ENCODE results near the gene ITCH.
"Not testable (repeated sequence)": the region's sequence is repeated elsewhere in the genome, so short reads cannot be mapped to it uniquely, and the experiment has no call there.

The ITCH gene

DNA sequence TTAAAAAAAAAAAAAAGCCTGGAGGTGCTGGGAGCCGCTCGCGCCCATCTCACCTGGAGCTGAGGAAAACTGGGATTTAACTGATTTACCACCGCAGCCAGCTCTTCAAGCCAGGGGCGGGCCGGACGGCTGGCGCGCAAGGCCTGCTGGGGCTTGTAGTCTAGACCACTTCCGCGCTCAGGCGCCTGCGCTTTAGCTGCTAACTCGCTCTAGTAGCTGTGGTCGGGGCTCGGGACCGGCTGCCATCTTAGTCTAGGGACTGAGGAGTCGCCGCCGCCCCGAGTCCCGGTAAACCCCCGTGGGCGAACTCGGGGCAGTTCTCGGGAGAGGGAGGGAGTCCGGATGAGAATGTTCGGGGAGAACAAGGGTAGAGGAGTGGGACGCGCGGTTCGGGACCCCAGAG lies at the start of gene ITCH:
TSS of gene ITCH (plus strand) at position 212 of the 403 bp plus-strand sequence. CDS start 30,539 bp downstream, outside the sequence.
- DNase-seq (ENCODE audit: low spot score): peak; percentile 95

DNA sequence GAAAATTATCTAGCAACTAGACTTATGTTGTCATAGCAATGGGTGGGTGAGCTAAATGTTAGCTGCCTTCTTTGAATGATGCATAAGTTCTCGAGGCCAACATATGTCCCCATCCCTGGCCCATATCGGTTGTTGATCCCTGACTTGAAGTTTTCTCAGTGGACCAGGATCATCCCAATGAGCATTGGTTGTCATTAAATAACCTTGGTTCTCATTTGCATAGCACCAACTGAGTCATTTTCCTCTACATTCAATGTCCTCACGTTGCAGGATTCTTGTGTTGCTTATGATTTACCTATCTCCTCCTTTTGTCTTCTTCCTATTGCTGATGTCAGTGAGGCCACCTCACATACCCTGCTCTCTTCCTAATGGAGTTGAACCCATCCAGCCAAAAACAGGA lies 47.8 kb upstream of the ITCH start:
- DNase-seq (ENCODE audit: low spot score): no peak

DNA sequence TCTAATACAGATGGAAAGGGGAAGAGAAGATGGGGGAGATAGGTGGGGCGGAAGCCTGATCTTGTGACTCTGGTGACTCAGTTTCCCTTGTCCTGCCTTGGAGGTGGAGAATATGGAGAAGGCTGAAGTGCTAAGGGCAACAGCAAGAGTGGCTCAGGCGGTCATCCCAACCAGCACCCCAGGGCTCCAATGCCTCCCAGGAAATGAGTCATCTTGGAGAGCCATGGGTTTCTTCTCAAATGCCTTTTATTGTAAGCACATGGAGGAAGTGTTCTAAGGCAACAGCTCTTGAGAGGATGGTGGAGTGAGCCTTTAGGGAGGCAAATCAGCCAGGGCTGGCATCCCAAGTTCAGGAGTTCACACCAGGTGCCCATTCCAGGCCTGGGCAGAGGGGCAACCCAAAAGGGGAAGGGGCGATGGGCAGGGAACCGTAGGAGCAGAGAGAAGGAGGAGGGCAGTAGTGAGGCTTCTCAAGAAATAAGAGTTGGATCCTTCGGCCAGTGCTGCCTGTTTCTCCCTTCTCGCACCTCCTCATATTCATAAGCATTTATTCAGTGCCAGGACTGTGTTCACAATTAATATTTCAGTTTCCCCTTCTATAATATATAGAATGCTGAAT lies 46.8 kb upstream of the ITCH start:
- no peak for DNase-seq (ENCODE audit: low spot score)

DNA sequence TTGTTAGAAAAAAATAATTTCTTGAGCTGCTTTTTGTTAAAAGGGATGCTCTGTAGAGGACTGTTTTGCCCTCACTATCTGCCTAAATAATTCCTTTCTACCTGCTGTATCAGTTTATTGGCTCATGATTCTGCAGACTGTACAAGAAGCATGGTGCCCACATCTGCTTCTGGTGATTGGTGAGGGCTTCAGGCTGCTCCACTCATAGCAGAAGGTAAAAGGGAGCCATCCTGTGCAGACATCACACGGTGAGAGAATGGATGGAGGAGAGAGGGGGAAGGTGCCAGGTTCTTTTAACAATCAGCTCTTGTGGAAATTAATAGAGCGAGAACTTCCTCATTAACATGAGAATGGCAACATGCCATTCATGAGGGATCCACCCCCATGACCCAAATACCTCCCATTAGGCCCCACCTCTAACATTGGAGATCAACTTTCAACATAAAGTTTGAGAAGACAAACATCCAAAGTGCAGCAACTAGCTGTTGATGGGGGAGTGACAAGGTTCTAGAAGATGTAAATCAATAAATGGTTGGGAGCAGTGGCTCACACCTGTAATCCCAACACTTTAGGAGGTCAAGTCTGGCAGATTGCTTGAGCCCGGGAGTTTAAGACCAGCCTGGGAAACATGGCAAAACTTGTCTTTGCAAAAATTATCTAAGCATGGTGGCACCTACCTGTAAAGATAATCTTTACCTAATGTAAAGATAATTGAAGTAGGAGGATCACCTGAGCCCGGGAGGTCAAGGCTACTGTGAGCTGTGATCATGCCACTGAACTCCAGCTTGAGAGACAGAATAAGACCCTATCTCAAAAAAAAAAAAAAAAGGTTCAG lies 44.2 kb upstream of the ITCH start:
- no peak for DNase-seq (ENCODE audit: low spot score)

DNA sequence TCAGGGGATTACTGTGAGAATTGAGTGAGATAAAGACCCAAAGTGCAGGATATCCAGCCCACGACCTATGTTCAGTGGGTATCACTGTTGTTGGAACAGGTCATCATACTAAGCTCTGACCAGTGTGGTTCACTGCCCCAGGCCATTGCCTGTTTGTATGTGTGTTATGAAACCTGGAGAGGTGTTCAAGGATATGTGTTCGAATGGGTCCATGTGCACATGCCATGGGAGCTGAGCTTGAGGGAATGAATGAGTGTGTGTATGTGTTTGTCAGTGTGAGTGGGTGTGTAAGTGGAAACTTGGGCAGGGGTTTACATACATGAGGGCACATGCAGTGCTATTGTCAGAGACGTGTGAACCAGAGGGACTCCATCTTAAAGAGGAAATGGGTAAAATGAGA lies 42.2 kb upstream of the ITCH start:
- DNase-seq (ENCODE audit: low spot score): no peak

DNA sequence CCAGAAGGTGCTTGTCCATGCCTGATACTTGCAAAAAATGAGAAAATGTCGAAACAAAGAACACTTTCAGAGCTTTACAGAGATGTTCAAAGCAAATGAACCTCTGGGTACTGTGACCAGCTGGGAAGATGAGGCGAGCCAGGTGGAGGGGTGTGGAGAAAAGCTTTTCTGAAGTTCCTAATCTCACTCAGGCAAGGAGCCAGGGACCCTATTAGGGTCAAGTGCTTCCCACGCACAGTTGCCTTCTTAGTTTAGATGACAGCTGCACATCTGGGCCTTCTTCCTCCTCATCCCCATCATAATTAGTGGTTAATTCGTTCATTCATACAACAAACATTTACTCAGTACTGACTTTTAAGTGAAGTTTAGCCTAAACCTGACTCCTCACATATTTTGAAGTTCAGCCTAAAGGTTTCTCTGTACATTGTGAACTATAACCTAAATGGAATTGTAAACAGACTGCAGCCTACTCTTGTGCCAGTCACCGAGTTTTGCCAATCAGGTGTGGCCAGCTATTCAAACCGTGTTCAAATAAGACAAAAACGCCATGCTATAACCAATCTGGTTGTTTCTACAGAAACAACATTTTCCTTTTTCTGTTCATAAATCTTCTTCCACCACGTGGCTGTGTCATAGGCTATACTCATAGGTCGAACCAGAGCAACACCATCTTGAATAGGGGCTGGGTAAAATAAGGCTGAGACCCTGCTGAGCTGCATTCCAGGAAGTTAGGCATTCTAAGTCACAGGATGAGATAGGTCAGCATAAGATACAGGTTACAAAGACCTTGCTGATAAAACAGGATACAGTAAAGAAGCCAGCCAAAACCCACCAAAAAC lies 40.6 kb upstream of the ITCH start:
- no peak for DNase-seq (ENCODE audit: low spot score)

DNA sequence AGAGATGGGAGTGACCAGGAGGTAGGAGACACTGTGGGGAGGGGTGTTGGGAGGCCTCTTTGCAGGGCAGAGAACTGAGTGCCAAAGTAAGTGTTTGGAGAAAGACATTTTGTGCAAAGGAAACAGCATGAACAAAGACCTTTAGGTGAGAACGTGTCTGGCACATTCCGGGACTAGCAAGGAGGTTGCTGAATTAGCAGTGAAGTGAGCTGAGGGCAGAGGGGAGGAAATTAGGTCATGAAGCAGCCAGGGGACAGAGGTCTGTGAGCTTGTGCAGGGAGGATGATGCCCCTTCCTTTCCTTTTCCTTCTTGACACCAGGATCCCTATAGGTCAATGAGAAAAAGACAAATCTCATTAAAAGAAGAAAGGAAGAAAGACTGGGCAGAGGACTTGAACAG lies 38.5 kb upstream of the ITCH start:
- DNase-seq (ENCODE audit: low spot score): no peak

DNA sequence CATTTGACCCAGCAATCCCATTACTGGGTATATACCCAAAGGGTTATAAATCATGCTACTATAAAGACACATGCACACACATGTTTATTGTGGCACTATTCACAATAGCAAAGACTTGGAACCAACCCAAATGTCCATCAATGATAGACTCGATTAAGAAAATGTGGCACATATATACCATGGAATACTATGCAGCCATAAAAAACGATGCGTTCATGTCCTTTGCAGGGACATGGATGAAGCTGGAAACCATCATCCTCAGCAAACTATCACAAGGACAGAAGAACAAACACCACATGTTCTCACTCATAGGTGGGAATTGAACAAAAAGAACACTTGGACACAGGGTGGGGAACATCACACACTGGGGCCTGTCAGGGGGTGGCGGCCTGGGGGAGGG lies 34.9 kb upstream of the ITCH start:
- DNase-seq (ENCODE audit: low spot score): not testable (repeated sequence)

DNA sequence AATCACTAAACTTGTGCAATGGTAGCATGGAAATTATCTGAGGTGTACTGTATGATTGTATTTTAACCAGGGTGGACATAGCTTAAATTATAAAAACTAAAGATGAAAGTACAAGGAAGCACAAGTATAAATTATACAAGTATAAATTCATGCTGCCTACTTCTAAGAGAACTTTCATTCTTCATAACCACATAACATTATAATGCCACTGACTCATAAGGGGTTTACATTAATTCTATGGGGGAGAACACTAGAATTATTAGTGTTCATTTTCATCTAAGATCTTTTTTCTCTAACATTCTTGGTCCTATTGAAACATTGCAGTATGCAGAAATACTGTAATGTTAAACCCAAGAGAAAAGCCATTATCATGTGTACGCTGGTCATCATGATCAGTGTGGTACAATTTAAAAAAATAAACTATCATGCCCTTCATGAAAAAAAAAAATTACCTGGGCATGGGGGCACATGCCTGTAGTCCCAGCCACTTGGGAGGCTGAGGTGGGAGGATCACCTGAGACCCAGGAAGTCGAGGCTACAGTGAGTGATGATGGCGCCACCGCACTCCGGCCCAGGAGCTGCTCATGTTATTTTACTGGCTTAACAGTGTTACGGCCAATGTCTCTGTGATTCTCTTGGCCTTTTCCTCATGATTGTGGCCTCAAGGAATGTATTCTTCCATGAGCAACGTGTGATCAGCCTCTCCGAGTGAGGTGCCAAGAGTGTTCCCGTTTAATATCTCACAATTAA lies 34.0 kb upstream of the ITCH start:
- DNase-seq (ENCODE audit: low spot score): no peak

DNA sequence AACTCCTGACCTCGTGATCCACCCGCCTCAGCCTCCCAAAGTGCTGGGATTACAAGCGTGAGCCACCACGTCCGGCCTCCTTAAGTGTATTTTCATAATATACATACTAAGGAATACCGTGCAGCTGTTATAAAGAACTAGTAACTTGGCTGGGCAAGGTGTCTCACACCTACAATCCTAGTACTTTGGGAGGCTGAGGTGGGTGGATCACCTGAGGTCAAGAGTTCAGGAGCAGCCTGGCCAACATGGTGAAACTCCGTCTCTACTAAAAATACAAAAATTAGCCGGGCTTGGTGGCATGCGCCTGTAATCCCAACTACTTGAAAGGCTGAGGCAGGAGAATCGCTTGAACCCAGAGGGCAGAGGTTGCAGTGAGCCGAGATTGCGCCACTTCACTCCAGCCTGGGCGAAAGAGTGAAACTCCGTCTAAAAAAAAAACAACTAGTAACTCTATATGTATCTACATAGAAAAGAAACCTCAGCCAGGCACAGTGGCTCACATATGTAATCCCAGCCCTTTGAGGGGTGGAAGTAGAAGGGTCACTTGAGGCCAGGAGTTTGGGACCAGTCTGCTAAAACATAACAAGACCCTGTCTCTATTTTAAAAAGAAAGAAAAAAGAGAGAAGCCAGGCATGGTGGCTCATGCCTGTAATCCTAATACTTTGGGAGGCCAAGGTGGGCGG lies 32.1 kb upstream of the ITCH start:
- not testable (repeated sequence) for DNase-seq (ENCODE audit: low spot score)

DNA sequence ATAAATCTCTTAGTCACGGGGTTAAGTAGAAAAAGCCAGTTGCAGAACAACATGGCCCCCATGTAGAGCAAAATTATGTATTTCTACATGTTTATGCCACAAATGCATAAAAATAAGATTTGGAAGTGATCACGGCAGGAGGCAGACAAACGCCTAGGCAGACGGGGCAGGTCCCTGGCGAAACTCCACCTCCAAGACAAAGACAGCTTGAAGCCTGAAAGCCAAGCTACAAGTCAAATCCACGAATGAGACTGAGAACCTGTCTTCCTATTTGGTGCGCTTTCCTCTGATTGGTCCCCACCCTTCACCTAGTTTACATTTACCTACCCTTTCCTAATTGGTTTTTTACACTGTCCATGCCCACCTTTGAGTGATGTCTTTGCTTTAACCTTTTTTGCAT lies 31.2 kb upstream of the ITCH start:
- DNase-seq (ENCODE audit: low spot score): no peak

DNA sequence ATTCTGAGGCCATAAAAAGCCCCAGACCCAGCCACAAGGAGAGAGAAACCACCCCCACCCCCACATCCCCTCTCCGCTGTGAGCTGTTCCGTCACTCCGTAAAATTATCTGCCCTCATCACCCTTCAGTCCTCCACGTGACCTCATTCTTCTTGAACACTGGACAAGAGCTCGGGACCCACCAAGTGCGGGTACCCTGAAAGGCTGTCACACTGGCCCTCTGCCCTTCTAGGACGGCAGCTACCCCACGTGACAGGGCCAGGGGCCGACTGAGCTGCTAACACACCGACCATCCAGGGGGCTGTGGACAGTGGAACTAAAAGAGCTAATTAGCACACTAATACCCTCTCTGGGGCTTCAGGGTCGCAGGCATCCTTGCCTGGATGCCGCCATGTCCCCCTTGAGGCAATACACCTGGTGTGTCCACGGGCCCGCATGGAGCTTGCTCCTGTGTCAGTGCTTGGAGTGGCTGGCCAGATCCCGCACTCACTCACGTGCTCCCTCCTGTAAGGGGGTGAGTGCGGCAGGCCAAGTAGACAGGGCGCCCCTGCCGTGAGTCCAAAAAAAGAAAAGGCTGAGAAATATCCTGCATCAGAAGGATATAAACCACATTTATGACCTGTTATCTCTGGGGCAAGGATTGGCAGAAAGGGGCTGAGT lies 30.7 kb upstream of the ITCH start:
- DNase-seq (ENCODE audit: low spot score): no peak

DNA sequence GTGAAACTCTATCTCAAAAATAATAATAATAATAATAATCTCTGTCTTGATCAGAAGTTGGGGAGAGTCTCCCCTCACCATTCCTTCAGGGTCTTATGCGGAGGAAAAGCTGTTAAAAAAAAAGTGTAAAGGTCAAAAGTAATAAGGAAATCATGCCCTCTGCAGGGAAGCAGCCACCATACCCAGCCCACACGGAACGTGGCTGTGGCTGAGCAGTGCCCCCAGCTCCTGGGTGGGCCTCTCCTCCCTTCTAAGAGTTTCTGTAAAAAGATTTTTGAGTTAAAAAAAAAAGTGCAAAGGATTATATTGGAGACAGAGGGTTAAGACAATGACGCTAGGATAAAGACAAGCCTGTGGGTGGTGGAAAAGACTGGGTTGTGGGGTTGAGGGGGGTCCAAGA lies 29.3 kb upstream of the ITCH start:
- no peak for DNase-seq (ENCODE audit: low spot score)

DNA sequence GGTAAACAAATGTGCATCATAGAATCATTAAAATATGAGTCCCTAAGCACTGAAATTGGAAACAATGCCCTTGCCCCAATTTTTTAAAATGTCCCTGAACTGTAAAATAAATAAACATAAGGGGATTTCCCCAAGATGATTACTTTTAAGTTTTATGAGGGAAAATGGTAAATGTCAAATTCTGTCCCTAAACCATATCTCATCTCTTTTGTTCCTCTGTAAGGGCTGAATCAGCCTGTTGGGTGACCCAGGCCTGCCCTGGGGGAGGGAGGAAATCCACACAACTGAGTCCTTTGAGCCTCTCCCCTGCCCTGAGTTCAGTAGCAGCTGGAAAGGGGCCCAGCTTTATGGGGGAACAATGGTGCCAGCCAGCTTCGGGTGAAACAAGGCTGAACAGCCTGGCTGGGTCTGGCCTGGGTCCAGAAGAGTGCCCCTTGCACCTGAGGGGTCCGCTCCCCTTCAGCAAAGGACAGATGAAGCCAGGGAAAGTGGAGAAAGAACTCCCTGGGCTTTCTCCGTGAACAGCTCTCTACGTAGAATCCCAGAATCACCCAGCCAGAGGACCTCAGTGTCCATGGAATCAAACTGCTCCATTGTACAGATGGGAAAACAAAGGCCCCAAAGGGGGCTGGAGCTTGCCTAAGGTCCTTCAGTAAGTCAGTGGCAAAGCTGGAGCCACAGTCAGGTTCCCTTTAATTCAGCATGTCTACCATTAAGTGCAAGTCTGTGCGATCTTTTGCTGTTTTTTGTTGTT lies 28.2 kb upstream of the ITCH start:
- no peak for DNase-seq (ENCODE audit: low spot score)

DNA sequence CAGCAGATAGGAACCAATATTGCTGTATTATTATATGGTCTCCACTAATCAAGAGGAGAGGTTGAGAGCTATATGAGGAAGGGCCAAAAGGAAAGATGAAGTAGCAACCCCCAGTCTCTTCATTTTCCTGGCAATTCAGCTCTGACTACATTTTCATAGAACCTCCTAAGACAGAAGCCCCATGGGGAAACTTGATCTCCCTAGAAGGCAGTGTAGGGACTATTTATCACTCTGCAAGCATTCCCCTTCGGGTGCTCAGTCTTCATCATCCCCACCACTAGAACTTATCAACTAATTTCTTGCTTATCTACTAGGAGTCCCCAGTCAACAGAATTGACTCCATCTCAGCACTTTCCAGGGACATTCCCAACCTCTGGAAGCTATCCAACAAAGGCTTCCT lies 25.5 kb upstream of the ITCH start:
- no peak for DNase-seq (ENCODE audit: low spot score)

DNA sequence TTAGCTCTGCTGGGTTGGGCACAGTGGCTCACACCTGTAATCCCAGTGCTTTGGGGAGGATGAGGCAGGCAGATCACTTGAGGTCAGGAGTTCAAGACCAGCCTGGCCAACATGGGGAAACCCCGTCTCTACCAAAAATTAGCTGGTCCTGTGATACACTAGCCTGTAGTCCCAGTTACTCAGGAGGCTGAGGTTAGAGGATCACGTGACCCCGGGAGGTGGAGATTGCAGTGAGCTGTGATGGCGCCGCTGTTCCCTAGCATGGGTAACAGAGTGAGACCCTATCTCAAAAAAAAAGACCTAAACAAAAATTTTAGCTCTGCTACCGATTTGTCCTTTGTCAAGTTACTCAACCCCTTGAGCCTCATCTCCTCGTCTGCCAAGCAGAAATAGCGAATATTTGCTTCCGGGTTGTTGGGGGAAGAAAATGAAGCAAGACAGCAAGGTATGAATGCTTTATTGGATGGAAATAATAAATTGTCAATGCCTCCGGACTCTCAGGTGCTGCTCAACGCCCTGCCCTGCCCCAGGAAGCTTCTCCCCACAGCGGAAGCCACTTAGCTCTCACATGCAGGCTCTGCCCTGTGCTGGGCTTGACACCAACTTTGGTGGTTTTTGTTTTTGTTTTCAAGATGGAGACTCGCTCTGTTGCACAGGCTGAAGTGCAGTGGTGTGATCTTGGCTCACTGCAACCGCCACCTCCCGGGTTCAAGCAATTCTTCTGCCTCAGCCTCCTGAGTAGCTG lies 24.9 kb upstream of the ITCH start:
- DNase-seq (ENCODE audit: low spot score): no peak

DNA sequence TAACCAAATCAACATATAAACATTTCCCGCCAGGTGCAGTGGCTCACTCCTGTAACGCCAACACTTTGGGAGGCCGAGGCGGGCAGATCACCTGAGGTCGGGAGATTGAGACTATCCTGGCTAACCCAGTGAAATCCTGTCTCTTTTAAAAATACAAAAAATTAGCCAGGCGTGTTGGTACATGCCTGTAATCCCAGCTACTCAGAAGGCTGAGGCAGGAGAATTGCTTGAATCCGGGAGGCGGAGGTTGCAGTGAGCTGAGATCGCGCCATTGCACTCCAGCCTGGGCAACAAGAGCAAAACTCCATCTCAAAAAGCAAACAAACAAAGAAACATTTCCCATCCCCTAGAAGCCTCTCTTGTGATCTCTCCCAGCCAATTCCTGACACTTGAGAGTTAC lies 22.3 kb upstream of the ITCH start:
- DNase-seq (ENCODE audit: low spot score): not testable (repeated sequence)

DNA sequence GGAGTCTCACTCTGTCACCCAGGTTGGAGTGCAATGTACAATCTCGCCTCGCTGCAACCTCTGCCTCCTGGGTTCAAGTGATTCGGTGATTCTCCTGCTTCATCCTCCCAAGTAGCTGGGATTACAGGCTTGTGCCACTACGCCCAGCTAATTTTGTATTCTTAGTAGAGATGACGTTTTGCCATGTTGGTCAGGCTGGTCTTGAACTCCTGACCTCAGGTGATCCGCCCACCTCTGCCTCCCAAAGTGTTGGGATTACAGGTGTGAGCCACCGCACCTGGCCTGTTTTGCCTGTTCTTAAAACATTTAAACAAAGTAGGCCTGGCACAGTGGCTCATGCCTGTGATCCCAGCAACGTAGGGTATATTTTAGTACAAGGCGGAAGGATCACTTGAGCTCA lies 21.9 kb upstream of the ITCH start:
- not testable (repeated sequence) for DNase-seq (ENCODE audit: low spot score)

DNA sequence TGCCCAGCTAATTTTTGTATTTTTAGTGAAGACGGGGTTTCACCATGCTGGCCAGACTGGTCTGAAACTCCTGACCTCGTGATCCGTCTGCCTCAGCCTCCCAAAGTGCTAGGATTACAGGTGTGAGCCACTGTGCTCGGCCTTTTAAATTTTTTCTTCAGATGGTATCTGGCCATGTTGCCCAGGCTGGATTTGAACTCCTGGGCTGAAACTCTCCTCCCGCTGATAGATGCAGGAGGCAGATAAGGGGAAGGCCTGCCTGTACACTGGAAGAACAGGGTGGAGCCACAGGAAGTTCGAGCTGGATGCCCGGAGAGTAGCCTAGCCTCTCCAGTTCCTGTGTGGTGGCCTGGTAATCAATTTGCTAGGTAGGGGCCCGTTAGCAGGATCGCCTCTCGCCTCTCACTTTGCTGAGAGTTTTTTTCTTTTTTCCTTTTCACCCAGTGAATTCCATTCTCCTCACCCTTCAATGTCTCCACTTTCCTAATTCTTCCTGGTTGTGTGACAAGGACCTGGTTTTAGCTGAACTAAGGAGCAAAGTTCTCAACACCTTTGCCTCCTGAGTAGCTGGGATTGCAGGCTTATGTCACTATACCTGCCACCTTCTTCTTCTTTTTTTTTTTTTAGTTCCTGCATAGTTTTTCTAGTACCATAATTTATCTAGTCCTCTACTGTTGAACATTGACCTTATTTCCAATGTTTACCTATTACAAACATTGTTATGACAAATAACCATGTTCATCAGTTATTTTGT lies 19.4 kb upstream of the ITCH start:
- DNase-seq (ENCODE audit: low spot score): no peak
